ENCODE measurements around the gene STPG4.

DNA sequence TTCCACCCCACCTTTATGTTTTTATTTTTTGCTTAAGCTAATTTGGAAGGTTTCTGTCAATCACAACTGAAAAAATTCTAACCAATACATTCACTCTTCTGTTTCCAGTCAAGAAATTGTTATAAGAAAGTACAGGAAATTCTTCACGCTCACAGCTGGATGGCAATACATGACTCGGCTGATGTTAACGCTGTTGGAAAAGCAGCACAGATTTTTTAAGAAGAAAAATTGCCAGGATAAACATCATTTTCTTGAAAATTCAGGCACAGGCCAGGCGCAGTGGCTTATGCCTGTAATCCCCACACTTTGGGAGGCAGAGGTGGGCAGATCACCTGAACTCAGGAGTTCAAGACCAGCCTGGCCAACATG lies 46.1 kb downstream of the STPG4 start:
- no peak for TF ChIP-seq CTCF (IDR thresholded peaks at IDR 0.05)
- no peak for TF ChIP-seq POLR2A (IDR thresholded peaks at IDR 0.05)

Data from lower leg skin (tissue), 3 donors.